H1 (cell line): ENCODE data around the gene BTG3. TPM values are rescaled to one million over a fixed set of nuclear protein-coding genes. Genes with fewer than 3 reads are reported as not detected.

Experiments used
- BCL11A ChIP-seq, 2 experiments: IDR thresholded peaks; one replicate each; pipeline ENCODE4 v1.6.1; 2011; ENCODE audit warnings: low read depth in 2 of 2, low read length in 2 of 2, mild to moderate bottlenecking in 2 of 2
- CHD7 ChIP-seq: fragments of 300-600 bp; sonication (generic); IDR thresholded peaks from 2 replicates; pipeline ENCODE4 v1.7.1; 2012; ENCODE audit warnings: low read length, moderate library complexity, mild to moderate bottlenecking, inconsistent platforms; ENCODE audit not compliant: insufficient replicate concordance
- CTCF ChIP-seq, 3 experiments: IDR thresholded peaks; 1 replicate in 2 of 3; 2 replicates in 1 of 3; pipeline versions ENCODE4 v1.5.1 to v1.6.1; 2011; ENCODE audit warnings: low read length in 3 of 3, mild to moderate bottlenecking in 3 of 3, inconsistent platforms in 2 of 3, low read depth in 1 of 3, moderate library complexity in 1 of 3; ENCODE audit not compliant: insufficient read depth in 1 of 3; ENCODE audit errors: control extremely low read depth in 1 of 3
- polyA plus RNA-seq, 7 experiments: library from polyadenylated mRNA; depleted of rRNA in 3 of 7; stranded (reverse) in 5 of 7; unstranded in 2 of 7; fragments of >200 nt in 5 of 7; fragments of 200-250 nt in 2 of 7; gene quantifications; 1 replicate in 5 of 7; 2 replicates in 1 of 7; 4 replicates in 1 of 7; pipeline versions ENCODE4 v1.2.1 to v1.2.3, GENCODE V29; 2011 to 2013; ENCODE audit warnings: missing spikeins in 2 of 7, mixed read lengths in 2 of 7
- total RNA-seq: library from RNA; stranded (reverse); fragmentation: NEBNext Ultra II Directional; extraction: Animal tissue kit (Norgen Biotek cat#: 25700); gene quantifications from 2 replicates; pipeline ENCODE4 v1.2.1, GENCODE V29; 2021

The BTG3 gene
- total and polyA plus RNA-seq, 2 of the 8 experiments (the other 6 are each of a cell fraction or from before 2014, with no cell fraction given) = 13.6 to 25.9 TPM

GRCh38 chr21:17577701-17578100, 35.0 kb downstream of the BTG3 start (continued):
- TF ChIP-seq CHD7 (no peak), CTCF (IDR thresholded peaks at IDR 0.05; ENCODE audit: control extremely low read depth in 1 of 3, insufficient read depth in 1 of 3, low read depth in 1 of 3, low read length in 3 of 3) (no peak), BCL11A (IDR thresholded peaks at IDR 0.05; ENCODE audit: low read depth in 2 of 2, low read length in 2 of 2) (no peak)
- TF ChIP-seq, all 59 proteins: peak for 0
